Endodermal cell (in vitro differentiated cells): Measurements from ENCODE around the gene HOXB4. TPM values are rescaled to one million over a fixed set of nuclear protein-coding genes. Genes with fewer than 3 reads are reported as not detected.

Source experiments
- DNase-seq: peaks from one replicate; pipeline ENCODE4 v3.0.0-alpha.2; 2017
- H3K27ac ChIP-seq: 2 replicates; pipeline ENCODE4 v1.5.1; 2013; ENCODE audit warnings: mild to moderate bottlenecking, low read depth, low read length, moderate library complexity
- H3K27me3 ChIP-seq: 2 replicates; pipeline ENCODE4 v1.6.1; 2013; ENCODE audit warnings: mild to moderate bottlenecking, low read length, moderate library complexity; ENCODE audit not compliant: insufficient read depth, control insufficient read depth, poor library complexity, severe bottlenecking
- H3K36me3 ChIP-seq: 2 replicates; pipeline ENCODE4 v1.7.0; 2013; ENCODE audit warnings: mild to moderate bottlenecking, low read length, moderate library complexity; ENCODE audit not compliant: control insufficient read depth, insufficient read depth
- H3K4me1 ChIP-seq: one replicate; pipeline ENCODE4 v1.7.0; 2013; ENCODE audit warnings: low read length; ENCODE audit not compliant: control insufficient read depth, insufficient read depth
- H3K4me3 ChIP-seq: 2 replicates; pipeline ENCODE4 v1.5.1; 2013; ENCODE audit warnings: mild to moderate bottlenecking, low read length, moderate library complexity
- H3K9ac ChIP-seq: 2 replicates; pipeline ENCODE4 v1.6.1; 2013; ENCODE audit warnings: mild to moderate bottlenecking, low read length, moderate library complexity; ENCODE audit not compliant: poor library complexity, severe bottlenecking; ENCODE audit errors: extremely low read depth
- H3K9me3 ChIP-seq: 2 replicates; pipeline ENCODE4 v1.6.1; 2013; ENCODE audit warnings: mild to moderate bottlenecking, low read length, moderate library complexity; ENCODE audit not compliant: control insufficient read depth
- H3K27ac Mint-ChIP-seq: 2 replicates; pipeline ENCODE4 v1.8.0; 2020; ENCODE audit warnings: mixed read lengths
- H3K27me3 Mint-ChIP-seq: 2 replicates; pipeline ENCODE4 v1.8.0; 2021; ENCODE audit warnings: mild to moderate bottlenecking, mixed read lengths; ENCODE audit not compliant: insufficient read depth
- H3K36me3 Mint-ChIP-seq: 2 replicates; pipeline ENCODE4 v1.8.0; 2020; ENCODE audit warnings: low read depth, mixed read lengths
- H3K4me1 Mint-ChIP-seq: 2 replicates; pipeline ENCODE4 v1.8.0; 2020; ENCODE audit warnings: mixed read lengths
- H3K4me3 Mint-ChIP-seq: 2 replicates; pipeline ENCODE4 v1.8.0; 2020; ENCODE audit warnings: mild to moderate bottlenecking, moderate library complexity, mixed read lengths
- H3K9me3 Mint-ChIP-seq: 2 replicates; pipeline ENCODE4 v1.8.0; 2020; ENCODE audit warnings: mild to moderate bottlenecking, mixed read lengths
- WGBS, 2 experiments: methylation state at CpG; one replicate each; pipeline versions ENCODE4 v1.1.5 to v1.1.7; 2013; ENCODE audit warnings: missing lambda C conversion rate in 2 of 2, mixed read lengths in 1 of 2; ENCODE audit not compliant: insufficient coverage in 1 of 2, insufficient read length in 1 of 2; 5-methylcytosine and 5-hydroxymethylcytosine counted together
- total RNA-seq, 2 donors: library from RNA; stranded (reverse); fragmentation: NEBNext Ultra II Directional in 1 of 2; extraction: Animal tissue kit (Norgen Biotek cat#: 25700) in 1 of 2; gene quantifications; 2 replicates in 1 of 2; 3 replicates in 1 of 2; pipeline ENCODE4 v1.2.1, GENCODE V29; 2021
- TF ChIP-seq, protein P1 (sequence below): fragments of 200-600 bp; sonication (generic); conservative IDR thresholded peaks from 2 replicates; pipeline ENCODE4 v1.5.0; 2021; ENCODE audit warnings: antibody characterized with exemption, mild to moderate bottlenecking

HOXB4 gene
- total RNA-seq, 2 donors from 2014 or later: not detected

DNA sequence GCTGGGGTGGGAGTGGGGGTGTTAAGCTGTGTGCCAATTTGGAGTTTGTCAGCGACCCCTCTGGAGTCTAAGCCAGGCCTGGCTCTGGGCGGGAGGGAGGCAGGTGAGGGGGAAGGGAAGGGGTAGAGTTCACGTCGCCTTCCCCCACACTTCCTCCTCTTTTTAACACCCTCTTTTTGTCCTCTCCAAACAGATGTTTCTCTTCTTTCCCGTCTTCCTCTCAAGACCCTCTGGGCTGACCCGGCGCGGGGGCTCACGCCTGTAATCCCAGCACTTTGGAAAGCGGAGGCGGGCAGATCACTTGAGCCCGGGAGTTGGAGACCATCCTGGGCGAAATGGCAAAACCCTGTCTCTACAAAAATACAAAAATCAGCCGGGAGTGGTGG is 50.6 kb downstream of the HOXB4 start:
- Mint-ChIP-seq H3K9me3 (no peaks in the 10 kb centered on the region), H3K27ac (no peak overlapping the region), H3K27me3 (peaks cover 100% of the 10 kb centered on the region), H3K4me1 (peaks cover 18% of the 10 kb centered on the region), H3K36me3 (no peaks in the 10 kb centered on the region), H3K4me3 (peak overlapping the region; percentile 45)
- Histone ChIP-seq H3K9me3 (no peaks in the 10 kb centered on the region), H3K27me3 (peaks cover 95% of the 10 kb centered on the region), H3K36me3 (no peaks in the 10 kb centered on the region), H3K9ac (no peak overlapping the region), H3K4me3 (no peak overlapping the region), H3K4me1 (no peaks in the 10 kb centered on the region), H3K27ac (peak overlapping the region; percentile 55)
- 12 to 28% methylated on average over 6 to 12 of the region's 14 CpGs for whole genome bisulfite sequencing, 2 experiments
- TF ChIP-seq, protein P1, sequence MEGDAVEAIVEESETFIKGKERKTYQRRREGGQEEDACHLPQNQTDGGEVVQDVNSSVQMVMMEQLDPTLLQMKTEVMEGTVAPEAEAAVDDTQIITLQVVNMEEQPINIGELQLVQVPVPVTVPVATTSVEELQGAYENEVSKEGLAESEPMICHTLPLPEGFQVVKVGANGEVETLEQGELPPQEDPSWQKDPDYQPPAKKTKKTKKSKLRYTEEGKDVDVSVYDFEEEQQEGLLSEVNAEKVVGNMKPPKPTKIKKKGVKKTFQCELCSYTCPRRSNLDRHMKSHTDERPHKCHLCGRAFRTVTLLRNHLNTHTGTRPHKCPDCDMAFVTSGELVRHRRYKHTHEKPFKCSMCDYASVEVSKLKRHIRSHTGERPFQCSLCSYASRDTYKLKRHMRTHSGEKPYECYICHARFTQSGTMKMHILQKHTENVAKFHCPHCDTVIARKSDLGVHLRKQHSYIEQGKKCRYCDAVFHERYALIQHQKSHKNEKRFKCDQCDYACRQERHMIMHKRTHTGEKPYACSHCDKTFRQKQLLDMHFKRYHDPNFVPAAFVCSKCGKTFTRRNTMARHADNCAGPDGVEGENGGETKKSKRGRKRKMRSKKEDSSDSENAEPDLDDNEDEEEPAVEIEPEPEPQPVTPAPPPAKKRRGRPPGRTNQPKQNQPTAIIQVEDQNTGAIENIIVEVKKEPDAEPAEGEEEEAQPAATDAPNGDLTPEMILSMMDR: no peak
- no peak for DNase-seq

DNA sequence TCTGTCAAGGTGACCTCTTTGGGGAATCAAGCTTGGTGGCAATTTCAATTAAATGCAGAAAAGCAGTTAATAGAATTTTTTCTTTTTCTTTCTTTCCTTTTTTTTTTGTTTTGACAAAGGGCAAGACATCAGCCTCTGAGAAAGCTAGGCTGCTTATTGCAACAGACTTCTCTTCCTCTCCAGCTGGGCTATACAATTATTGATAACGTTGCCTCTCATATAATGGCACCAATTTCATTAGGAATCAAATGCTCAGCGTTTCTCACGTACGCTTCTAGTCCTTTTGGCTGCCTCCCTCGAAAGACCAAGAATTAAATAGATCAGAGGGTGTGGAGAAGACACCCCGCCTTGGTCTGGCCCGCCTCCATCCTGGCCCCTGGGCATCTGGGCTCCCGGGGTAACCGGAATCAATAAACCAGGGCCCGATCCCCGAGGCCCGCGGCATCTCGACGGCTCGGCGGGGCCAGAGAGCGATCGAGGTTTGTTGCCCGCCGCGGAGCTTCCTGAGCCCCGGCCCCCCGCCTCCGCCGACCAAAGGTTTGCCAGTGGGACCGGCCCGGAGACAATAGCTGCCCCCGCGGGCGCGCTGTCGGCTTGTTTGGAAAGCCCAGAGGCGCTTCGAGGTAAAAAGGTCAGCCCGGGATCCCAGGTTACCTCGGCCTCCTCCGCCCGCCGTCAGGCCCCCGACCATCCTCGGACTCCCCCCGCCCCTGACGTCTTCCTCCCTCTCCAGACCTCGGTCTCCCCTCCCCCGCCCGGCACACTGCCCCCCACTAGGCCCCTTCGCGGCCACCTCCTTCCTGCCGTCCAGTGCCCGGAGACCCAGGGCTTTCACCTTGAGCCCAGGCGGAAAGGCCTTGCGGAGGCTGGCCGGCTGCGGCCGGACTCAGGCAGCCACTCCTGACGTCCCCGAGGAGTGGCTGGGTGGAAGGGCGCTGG is 51.3 kb downstream of the HOXB4 start:
- no peak overlapping the region for H3K4me3 ChIP-seq
- WGBS, 2 experiments: 4 to 13% methylated on average over 33 to 58 of the region's 59 CpGs
- H3K9me3 ChIP-seq: no peaks in the 10 kb centered on the region
- H3K9me3 Mint-ChIP-seq: no peaks in the 10 kb centered on the region
- peak; percentile 95 for DNase-seq
- H3K4me1 ChIP-seq: peaks cover 6% of the 10 kb centered on the region
- no peaks in the 10 kb centered on the region for H3K36me3 Mint-ChIP-seq
- peaks cover 24% of the 10 kb centered on the region for H3K4me1 Mint-ChIP-seq
- peaks cover 89% of the 10 kb centered on the region for H3K27me3 ChIP-seq
- H3K27ac Mint-ChIP-seq: no peak overlapping the region
- H3K27ac ChIP-seq: peak overlapping the region; percentile 55
- H3K4me3 Mint-ChIP-seq: peak overlapping the region; percentile 45
- H3K36me3 ChIP-seq: no peaks in the 10 kb centered on the region
- no peak overlapping the region for H3K9ac ChIP-seq
- TF ChIP-seq, protein P1: no peak
- H3K27me3 Mint-ChIP-seq: peaks cover 100% of the 10 kb centered on the region

Other genes with a start within 250 kb of the HOXB4 start
- gene SKAP1, start 148.1 kb downstream of the HOXB4 start, total RNA-seq: under 1 TPM; 0.31 to 0.53 TPM
- not detected for gene HOXB1, start 47.3 kb downstream of the HOXB4 start, total RNA-seq
- under 1 TPM in 1 of 2 donors, not detected in 1; 0.22 TPM for gene HOXB2, start 33.2 kb downstream of the HOXB4 start, total RNA-seq
- not detected for gene HOXB3, start 11.9 kb upstream of the HOXB4 start, total RNA-seq
- not detected for gene HOXB5, start 15.4 kb upstream of the HOXB4 start, total RNA-seq
- not detected for gene HOXB6, start 26.6 kb upstream of the HOXB4 start, total RNA-seq
- not detected for gene HOXB7, start 32.7 kb upstream of the HOXB4 start, total RNA-seq
- gene HOXB8, start 36.9 kb upstream of the HOXB4 start, total RNA-seq: not detected
- gene HOXB9, start 48.0 kb upstream of the HOXB4 start, total RNA-seq: not detected
- not detected for gene PRAC1, start 144.2 kb upstream of the HOXB4 start, total RNA-seq
- not detected for gene PRAC2, start 144.8 kb upstream of the HOXB4 start, total RNA-seq
- not detected for gene HOXB13, start 150.4 kb upstream of the HOXB4 start, total RNA-seq
- 1 to 10 TPM in 1 of 2 donors, under 1 TPM in 1; 0.49 to 2.1 TPM for gene TTLL6, start 238.9 kb upstream of the HOXB4 start, total RNA-seq